ENCODE measurements around the gene CREBZF.

DNA sequence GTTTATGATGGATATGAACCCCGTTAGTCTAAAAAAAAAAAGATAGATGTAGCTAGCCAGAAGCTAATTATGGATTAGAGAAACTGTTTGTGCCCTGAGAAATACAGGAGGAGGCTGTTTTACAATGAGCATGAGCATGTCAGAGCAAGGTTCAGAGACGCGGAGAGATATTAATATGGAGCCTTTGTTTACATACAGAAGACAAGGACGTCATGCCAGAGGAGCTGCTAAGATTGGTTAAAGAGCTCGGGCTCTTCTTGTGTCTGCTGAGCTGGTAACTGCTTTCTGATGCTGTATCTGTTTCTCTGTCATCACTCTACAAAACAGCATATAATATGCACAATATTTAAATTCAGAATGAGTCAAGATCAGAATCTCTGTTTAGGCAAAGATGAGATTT, 46.0 kb upstream of the CREBZF start:
- TF ChIP-seq, protein P1, sequence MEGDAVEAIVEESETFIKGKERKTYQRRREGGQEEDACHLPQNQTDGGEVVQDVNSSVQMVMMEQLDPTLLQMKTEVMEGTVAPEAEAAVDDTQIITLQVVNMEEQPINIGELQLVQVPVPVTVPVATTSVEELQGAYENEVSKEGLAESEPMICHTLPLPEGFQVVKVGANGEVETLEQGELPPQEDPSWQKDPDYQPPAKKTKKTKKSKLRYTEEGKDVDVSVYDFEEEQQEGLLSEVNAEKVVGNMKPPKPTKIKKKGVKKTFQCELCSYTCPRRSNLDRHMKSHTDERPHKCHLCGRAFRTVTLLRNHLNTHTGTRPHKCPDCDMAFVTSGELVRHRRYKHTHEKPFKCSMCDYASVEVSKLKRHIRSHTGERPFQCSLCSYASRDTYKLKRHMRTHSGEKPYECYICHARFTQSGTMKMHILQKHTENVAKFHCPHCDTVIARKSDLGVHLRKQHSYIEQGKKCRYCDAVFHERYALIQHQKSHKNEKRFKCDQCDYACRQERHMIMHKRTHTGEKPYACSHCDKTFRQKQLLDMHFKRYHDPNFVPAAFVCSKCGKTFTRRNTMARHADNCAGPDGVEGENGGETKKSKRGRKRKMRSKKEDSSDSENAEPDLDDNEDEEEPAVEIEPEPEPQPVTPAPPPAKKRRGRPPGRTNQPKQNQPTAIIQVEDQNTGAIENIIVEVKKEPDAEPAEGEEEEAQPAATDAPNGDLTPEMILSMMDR (IDR thresholded peaks at IDR 0.05), result no peak
- TF ChIP-seq TEAD4 (CRISPR knock-in tag; IDR thresholded peaks at IDR 0.05), result no peak
- TF ChIP-seq ELF4 (CRISPR knock-in tag; IDR thresholded peaks at IDR 0.05; ENCODE audit: low read depth), result no peak
- TF ChIP-seq, protein P2, sequence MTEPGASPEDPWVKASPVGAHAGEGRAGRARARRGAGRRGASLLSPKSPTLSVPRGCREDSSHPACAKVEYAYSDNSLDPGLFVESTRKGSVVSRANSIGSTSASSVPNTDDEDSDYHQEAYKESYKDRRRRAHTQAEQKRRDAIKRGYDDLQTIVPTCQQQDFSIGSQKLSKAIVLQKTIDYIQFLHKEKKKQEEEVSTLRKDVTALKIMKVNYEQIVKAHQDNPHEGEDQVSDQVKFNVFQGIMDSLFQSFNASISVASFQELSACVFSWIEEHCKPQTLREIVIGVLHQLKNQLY (CRISPR knock-in tag; IDR thresholded peaks at IDR 0.05), result no peak
- TF ChIP-seq TP53 (CRISPR knock-in tag; IDR thresholded peaks at IDR 0.05), result no peak
